M059J (cell line): ENCODE results near the gene MPP3. TPM values are rescaled to one million over a fixed set of nuclear protein-coding genes. Genes with fewer than 3 reads are reported as not detected.
A peak's percentile ranks its signal among the peaks of the same experiment; 100 is the strongest.

Experiments used
- DNase-seq: peaks from one replicate; pipeline ENCODE4 v3.0.0-alpha.2; 2012; ENCODE audit warnings: low read depth
- total RNA-seq: library from RNA; depleted of rRNA; stranded (reverse); fragments of >200 nt; shearing (Covaris generic); gene quantifications from 2 replicates; pipeline ENCODE4 v1.2.3, GENCODE V29; 2014

The MPP3 gene
- total RNA-seq, 1 experiment from 2014 or later = 5.1 TPM

GRCh38 chr17:43832168-43832975 lies 574 bp downstream of the MPP3 start:
- peak; percentile 79 for DNase-seq

GRCh38 chr17:43831633-43832032 lies 1.3 kb downstream of the MPP3 start:
- DNase-seq = no peak

- no peak for DNase-seq
Observed at GRCh38 chr17:43830510-43831140, 2.3 kb downstream of the MPP3 start.

- DNase-seq = no peak
Observed at GRCh38 chr17:43829738-43830137, 3.2 kb downstream of the MPP3 start.

GRCh38 chr17:43827596-43827995 lies 5.3 kb downstream of the MPP3 start:
- no peak for DNase-seq

- no peak for DNase-seq
Observed at GRCh38 chr17:43826206-43826605, 6.7 kb downstream of the MPP3 start.

- no peak for DNase-seq
Observed at GRCh38 chr17:43825567-43825966, 7.4 kb downstream of the MPP3 start.

GRCh38 chr17:43823350-43824084 lies 9.4 kb downstream of the MPP3 start:
- no peak for DNase-seq

GRCh38 chr17:43822570-43823190 lies 10.3 kb downstream of the MPP3 start:
- peak; percentile 21 for DNase-seq

- DNase-seq = no peak
Observed at GRCh38 chr17:43820759-43821158, 12.2 kb downstream of the MPP3 start.

- no peak for DNase-seq
Observed at GRCh38 chr17:43818966-43819365, 14.0 kb downstream of the MPP3 start.

GRCh38 chr17:43817826-43818225 lies 15.1 kb downstream of the MPP3 start:
- DNase-seq = no peak

GRCh38 chr17:43816336-43817320 lies 16.3 kb downstream of the MPP3 start:
- no peak for DNase-seq

- peak; percentile 75 for DNase-seq
Observed at GRCh38 chr17:43814714-43815113, 18.2 kb downstream of the MPP3 start.

- no peak for DNase-seq
Observed at GRCh38 chr17:43814026-43814425, 18.9 kb downstream of the MPP3 start.

GRCh38 chr17:43813386-43813785 lies 19.6 kb downstream of the MPP3 start:
- no peak for DNase-seq

- no peak for DNase-seq
Observed at GRCh38 chr17:43812396-43813265, 20.3 kb downstream of the MPP3 start.

GRCh38 chr17:43810823-43811222 lies 22.1 kb downstream of the MPP3 start:
- no peak for DNase-seq

GRCh38 chr17:43810226-43810715 lies 22.7 kb downstream of the MPP3 start:
- DNase-seq = no peak

- DNase-seq = no peak
Observed at GRCh38 chr17:43809121-43809520, 23.8 kb downstream of the MPP3 start.
